ENCODE data around the gene ONECUT2.

Gene ONECUT2

GRCh38 chr18:57439609-57439968 lies 4.4 kb downstream of the ONECUT2 start:
- TF ChIP-seq, protein P1, sequence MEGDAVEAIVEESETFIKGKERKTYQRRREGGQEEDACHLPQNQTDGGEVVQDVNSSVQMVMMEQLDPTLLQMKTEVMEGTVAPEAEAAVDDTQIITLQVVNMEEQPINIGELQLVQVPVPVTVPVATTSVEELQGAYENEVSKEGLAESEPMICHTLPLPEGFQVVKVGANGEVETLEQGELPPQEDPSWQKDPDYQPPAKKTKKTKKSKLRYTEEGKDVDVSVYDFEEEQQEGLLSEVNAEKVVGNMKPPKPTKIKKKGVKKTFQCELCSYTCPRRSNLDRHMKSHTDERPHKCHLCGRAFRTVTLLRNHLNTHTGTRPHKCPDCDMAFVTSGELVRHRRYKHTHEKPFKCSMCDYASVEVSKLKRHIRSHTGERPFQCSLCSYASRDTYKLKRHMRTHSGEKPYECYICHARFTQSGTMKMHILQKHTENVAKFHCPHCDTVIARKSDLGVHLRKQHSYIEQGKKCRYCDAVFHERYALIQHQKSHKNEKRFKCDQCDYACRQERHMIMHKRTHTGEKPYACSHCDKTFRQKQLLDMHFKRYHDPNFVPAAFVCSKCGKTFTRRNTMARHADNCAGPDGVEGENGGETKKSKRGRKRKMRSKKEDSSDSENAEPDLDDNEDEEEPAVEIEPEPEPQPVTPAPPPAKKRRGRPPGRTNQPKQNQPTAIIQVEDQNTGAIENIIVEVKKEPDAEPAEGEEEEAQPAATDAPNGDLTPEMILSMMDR (IDR thresholded peaks at IDR 0.05): no peak

DNA sequence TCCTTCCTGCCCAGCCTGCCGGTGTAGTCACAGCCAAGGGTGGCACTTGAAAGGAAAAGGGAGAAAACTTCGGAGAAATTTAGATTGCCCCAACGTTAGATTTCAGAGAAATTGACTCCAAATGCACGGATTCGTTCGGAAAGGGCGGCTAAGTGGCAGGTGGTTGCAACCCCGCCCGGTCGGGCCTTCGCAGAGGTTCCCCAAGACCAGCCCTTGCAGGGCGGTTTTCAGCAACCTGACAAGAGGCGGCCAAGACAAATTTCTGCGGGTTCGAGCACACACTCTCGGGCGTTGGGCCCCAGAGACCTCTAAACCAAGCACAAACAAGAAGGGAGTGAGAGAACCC lies 4.8 kb downstream of the ONECUT2 start:
- TF ChIP-seq, protein P1 (IDR thresholded peaks at IDR 0.05): no peak

DNA sequence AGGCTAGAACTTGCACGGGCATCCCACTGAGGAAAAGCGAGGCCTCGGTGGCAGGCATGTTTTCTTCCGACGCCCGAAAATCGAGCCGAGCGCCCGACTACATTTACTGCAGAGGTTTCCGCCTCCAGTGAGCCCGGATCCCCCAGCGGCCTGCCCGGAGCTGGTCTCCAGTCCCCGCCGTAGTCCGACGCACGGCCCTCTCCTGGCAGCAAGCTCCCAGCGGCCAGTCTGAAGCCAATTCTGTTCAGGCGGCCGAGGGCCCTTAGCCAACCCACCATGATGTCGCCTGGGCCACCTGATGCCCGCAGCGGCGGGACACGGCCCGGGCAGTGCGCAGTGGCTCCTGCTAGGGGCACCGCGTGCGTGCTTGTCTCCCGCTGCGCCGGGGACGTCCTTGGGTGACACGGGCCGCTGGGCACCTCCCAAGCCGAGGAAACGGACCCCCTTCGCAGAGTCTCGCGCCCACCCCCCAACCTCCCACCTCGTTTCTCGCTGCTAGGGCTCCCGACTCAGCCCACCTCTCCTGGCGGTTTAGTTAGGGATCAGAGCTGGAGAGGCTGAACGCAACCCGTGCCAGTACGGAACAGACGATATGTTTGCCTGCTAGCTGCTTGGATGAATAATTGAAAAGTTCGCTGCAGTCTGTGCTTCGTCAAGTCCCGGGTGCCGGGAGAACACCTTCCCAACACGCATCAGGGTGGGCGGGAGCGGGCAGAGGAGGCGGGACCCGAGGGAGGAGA lies 5.3 kb downstream of the ONECUT2 start:
- TF ChIP-seq, protein P1 (IDR thresholded peaks at IDR 0.05): no peak

DNA sequence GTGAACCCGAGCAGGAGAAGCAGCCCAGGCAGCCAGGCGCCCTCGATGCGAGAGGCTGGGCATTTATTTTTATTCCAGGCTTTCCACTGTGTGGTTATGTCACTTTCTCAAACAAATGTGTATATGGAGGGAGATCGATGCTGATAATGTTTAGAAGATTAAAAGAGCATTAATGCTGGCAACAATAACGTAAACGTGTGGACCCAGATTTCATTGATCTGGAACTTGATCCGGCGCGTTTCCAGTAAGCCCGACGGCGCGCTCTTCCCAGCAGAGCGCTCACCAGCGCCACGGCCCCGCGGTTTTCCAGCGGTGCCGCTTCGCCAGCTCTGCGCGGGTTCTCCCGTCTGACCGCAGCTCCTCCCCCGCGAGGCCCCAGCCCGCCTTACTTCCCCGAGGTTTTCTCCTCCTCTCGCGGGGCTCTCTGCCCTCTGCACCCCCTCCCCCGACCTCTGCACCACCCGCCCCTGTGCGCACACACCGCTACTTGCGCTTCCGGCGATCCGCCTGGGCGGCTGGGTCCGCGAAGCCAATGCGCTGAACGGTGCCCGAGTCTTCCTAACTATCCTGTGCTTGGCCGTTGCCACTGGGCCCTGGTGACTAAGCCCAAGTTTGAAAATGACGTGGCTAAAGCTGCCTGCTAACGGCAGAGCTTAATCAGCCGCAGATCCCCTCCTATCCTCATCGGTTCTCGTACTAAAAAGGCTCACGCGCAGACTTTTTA lies 6.1 kb downstream of the ONECUT2 start:
- TF ChIP-seq, protein P1 (IDR thresholded peaks at IDR 0.05): no peak

GRCh38 chr18:57443247-57443646 lies 8.1 kb downstream of the ONECUT2 start:
- TF ChIP-seq, protein P1 (IDR thresholded peaks at IDR 0.05): no peak

- TF ChIP-seq, protein P1 (IDR thresholded peaks at IDR 0.05): no peak
Measured at GRCh38 chr18:57443702-57444101, 8.5 kb downstream of the ONECUT2 start.

DNA sequence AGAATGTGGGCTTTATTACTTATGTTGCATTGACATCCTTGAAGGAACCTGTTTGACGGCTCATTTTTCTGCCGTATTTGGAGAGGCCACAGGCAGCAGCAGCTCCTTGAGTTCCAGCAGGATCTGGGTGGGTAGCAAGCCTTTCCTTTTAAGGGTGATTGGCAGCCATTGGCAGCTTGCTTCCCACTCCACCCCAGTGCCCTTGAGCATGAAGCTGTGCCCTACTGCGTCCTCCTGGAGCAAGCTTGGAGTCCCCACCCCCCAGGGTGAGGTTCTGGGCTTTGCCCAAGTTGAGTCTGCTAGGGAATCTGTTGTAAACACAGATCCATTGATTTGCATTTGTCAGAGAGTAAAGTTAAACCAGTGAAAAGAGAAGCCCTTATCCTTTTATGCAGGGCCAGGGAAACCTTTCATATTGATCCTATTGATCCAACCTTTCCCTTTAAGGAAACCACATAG lies 9.2 kb downstream of the ONECUT2 start:
- TF ChIP-seq, protein P1 (IDR thresholded peaks at IDR 0.05): no peak

Data from LNCAP (cell line).